HG03135 (cell line): ENCODE measurements around the gene CTSZ.
A peak's percentile ranks its signal among the peaks of the same experiment; 100 is the strongest.

Source experiments
- ATAC-seq: cut with Tn5 transposase; IDR thresholded peaks from one replicate; pipeline ENCODE4 v1.9.1; 2021; ENCODE audit warnings: mild to moderate bottlenecking, moderate library complexity; ENCODE audit not compliant: unreplicated experiment

The CTSZ gene

GRCh38 chr20:59032023-59032712 is 25.1 kb upstream of the CTSZ start, which contains the start of gene ATP5F1E:
Gene ATP5F1E, minus strand, starts transcription at chr20:59032335. Its CDS starts 84 bp downstream, at chr20:59032251.
- peak; percentile 92 for ATAC-seq

- no peak for ATAC-seq
These were observed 24.5 kb upstream of the CTSZ start for GRCh38 chr20:59031564-59032022.

GRCh38 chr20:59030911-59031563 is 24.0 kb upstream of the CTSZ start:
- no peak for ATAC-seq

DNA sequence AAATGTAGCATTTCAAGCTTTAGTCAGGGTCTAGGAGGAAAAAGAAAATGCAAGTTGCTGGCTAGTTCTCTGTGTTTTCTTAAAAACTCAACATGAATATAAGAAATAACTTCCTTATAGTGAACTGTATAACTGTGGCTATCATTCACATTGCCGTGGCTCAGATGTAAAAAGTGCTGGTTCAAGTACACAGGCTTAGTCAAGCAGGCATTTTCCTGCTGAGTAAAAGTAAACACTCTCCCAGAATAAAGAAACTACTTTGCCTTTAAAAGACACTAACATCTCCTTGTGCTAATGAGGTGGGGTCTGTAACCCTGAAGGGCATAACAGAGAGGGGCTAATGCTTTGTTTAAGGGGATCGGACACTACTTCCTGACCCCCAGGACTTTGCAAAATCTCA is 21.8 kb upstream of the CTSZ start:
- ATAC-seq = no peak

GRCh38 chr20:59027741-59028320 is 20.8 kb upstream of the CTSZ start:
- no peak for ATAC-seq

DNA sequence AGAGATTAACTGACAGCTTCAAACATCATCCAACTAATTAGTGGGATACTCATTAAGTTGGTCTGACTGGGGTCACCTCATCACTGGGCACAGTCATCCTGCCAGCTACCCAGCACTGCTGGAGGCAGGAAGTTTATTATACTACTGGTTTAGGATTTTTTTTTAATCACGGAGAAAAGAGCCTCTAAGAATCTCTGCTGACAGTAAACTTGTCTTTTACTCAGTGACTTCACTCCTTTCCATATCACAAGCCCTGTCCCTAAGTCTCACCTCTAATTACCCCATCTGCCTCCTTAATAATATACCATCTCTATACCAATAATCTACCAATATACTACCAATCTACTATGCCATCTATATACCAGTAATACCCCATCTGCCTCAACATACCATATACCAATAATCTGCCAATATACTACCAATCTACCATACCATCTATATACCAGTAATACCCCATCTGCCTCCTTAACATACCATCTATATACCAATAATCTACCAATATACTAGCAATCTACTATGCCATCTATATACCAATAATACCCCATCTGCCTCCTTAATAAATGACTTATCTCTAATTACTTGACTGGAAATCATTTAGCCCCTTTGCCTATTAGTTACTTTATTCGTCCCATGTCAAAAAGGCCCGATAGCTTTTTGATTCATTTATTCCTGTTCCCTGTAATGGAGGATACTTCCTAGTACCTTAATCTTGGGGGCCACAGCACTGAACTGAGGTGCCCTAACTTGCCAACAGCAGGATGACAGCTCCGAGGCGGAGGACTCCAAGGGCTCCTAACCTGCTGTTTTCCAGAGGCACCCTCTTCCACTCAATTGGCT is 20.1 kb upstream of the CTSZ start:
- ATAC-seq = no peak

DNA sequence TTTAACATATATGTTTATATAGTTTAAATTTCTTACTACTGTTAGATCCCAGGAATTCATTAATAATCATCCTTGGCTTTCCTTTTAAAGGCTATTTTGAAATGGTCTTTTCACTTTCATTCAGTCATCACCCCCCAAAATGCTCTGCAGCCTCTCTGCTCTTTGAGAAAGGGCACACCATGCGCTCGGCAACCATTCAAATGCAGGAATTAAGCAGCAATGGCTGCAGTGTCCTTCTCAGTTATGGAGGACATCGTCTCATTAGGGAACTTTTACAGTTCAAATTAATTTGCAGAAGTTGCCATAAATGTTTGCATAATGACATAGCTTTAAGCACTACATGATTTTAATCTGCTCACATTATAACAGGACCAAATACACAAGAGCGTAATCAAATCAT is 18.5 kb upstream of the CTSZ start:
- no peak for ATAC-seq

DNA sequence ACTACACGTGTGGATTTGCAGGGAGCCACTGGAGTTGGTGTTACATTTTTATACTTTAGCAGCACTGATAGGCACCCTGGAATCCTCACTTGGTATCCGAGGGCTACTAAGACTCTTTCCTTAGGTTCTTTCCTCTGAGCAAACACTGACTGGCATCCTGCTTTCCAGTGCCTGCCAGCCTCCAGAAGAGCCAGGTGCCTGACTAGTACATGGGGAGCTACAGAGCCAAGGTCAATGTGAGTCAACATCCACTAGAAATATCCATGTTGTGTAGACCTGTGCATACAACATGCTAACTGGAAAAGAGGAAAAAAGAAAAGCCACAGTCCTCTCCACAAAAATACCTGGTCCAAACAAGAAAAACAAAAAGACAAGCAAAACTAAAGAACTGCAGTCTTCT is 18.0 kb upstream of the CTSZ start:
- no peak for ATAC-seq

DNA sequence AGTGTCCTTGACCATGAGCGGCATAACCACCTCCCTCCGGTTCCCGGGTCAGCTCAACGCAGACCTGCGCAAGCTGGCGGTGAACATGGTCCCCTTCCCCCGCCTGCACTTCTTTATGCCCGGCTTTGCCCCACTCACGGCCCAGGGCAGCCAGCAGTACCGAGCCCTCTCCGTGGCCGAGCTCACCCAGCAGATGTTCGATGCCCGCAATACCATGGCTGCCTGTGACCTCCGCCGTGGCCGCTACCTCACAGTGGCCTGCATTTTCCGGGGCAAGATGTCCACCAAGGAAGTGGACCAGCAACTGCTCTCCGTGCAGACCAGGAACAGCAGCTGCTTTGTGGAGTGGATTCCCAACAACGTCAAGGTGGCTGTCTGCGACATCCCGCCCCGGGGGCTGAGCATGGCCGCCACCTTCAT is 17.1 kb upstream of the CTSZ start:
- no peak for ATAC-seq

DNA sequence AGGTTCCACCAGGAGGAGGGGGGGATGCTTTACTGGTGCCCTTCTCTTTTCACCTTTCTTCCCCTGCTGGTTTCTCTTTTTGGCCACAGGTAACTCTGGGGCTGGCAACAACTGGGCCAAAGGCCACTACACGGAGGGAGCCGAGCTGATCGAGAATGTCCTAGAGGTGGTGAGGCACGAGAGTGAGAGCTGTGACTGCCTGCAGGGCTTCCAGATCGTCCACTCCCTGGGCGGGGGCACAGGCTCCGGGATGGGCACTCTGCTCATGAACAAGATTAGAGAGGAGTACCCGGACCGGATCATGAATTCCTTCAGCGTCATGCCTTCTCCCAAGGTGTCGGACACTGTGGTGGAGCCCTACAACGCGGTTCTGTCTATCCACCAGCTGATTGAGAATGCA is 16.6 kb upstream of the CTSZ start:
- ATAC-seq = no peak

DNA sequence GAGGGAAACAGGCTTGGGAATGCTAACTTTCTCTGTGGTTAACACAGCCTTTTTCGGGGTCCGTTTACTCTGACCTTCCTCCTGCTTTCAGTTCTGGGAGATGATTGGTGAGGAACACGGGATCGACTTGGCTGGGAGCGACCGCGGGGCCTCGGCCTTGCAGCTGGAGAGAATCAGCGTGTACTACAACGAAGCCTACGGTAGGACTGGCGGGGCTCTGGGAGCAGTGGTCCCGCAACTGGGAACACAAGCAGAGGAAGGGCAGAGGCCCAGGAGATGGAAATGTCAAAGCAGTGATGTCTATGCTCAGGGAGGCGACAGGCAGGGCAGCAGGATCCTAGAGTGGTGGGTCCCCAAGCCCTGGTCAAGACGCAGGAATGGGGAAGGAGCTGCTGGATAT is 15.7 kb upstream of the CTSZ start:
- ATAC-seq = no peak

DNA sequence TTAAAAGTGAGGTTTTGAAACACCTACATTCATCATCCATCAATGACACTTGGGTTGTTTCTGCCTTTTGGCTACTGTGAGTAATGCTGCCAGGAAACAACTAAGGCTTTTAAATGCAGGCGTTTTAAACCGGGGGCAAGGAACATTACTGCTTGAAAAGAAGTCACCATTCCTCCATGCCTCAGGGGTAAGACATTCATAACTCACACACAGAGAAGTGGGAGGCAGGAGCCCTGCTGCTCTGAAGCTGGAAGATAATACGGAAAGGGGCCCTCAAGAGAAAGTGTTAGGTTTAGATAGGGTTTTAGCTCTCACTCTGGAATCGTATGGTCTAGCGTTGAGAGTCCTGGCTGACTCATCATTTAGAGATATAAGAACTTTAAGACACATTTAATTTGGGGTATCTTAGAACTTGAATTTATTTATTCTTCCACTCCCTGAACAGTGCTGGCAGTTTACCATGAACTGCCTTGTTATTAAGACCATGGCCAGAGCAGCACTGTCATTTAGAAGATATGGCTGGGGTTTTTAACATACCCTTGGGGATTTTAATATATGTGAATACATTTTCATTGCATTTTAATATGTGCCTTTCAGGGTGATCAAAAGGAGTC is 14.0 kb upstream of the CTSZ start:
- ATAC-seq = no peak

GRCh38 chr20:59019217-59019616 is 12.2 kb upstream of the CTSZ start, which contains the start of gene TUBB1:
Gene TUBB1, plus strand, starts transcription at chr20:59019429. Its CDS starts 94 bp downstream, at chr20:59019523.
- ATAC-seq = no peak

DNA sequence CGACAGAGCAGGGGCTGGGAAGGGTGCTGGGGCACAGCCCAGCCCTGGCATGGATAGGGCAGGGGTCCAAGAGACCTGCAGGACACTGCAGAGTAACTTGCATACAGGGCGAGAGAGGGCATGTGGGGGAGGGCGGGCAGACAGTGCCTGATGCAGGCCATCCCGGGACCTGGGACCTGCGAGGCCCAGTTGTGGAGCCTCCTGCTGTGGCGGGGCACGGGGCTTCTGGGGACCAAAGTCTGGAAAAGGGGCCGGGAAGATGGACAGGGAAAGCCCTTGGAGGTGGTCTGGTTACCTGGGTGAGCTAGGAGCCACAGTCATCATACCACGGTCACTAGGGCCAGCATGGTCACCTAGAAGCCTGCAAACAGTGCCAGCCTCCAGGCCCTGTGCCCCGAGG is 11.8 kb upstream of the CTSZ start:
- ATAC-seq = no peak

GRCh38 chr20:59017493-59018231 is 10.6 kb upstream of the CTSZ start:
- ATAC-seq = no peak

DNA sequence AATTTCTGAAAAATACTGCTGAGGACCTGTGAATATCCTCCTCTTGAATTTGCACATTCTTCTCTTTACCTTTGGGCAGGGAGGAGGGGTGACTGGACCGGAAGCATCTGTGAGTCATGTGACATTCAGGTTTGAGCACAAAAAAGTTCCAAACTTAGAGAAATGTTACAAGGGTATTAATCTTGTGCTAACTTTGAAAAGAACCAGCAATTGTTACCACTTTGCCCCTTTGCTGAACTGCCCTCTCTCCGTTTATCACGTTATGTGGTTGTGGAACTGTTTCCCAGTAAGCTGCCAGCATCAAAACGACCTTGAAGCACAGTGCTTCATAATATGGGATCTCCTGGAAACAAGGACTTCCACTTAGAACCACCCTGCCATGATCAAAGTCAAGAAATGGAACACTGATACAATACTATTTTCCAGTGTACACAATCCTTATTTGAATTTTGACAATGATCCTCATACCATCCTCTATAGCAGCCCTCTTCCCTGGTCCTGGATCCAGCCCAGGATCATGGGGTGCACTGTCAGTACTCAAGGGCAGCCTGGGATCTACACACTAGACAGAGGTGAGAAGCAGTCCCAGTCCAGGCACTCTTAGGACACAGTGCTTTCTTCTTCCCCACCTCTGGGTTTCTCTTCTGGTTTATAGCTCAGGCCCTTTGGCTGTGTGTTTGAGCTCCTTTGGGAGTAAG is 9.9 kb upstream of the CTSZ start:
- no peak for ATAC-seq

GRCh38 chr20:59015812-59016711 is 9.0 kb upstream of the CTSZ start:
- ATAC-seq = no peak

DNA sequence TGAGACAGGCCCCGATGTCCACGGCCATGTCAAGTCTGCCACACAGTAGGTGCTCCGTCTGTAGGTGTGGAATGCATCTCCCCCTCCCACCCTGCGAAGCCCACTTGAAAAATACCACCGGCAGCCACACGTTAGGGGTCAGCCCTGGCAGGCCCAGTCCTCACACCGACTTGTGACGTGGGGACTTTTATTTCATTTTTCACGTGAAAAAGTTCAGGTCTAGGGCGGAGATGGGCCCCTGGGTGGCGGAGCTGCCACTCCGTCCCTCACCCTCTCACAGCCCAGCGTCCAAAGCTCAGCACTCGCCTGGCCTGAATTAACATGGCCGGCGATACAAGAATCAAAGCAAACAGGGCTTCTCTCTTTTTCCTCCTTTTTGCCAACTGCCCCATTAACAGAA is 8.4 kb upstream of the CTSZ start:
- no peak for ATAC-seq
